ENCODE data around the gene FRMPD4.

Gene FRMPD4

GRCh38 chrX:12758291-12758690 lies 620.0 kb downstream of the FRMPD4 start:
- DNase-seq (ENCODE audit: low read depth in 2 of 2), result no peak

DNA sequence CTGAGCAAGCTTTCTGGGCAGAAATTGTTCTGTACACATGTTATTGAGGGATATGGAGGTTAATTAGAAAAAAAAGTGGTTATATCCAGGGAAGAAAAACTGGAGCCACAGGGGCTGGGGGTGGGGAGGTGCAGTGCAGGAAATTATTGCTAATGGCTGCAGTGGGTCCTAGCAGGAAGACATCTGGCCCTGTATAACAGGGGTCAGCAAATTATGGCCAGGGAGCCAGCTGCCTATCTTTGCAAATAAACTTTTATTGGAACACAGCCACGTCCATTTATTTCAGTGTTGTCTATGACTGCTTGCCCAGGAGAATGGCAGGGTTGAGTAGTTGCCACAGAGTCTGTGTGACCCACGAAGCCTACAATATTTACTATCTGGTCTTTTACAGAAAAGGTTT lies 629.6 kb downstream of the FRMPD4 start:
- DNase-seq (ENCODE audit: low read depth in 2 of 2), result no peak

DNA sequence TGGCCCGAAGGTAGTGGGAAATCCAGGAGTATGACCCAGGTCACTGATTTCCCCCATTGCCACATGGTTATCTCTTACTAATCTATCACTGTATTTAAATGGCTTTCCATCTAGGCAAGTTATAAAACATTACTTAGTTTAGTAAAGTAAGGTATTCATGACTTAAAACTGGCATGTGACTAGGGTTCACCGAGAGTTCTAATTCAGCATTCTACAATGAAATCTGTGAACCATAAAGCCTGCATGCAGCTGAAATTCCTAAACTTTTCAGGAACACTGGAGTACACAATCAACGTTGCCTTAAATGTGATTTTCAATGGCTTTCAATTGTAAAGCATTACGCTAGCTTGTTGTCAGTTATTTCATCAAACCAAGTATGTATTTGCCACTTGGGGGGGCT lies 630.2 kb downstream of the FRMPD4 start:
- no peak for DNase-seq (ENCODE audit: low read depth in 2 of 2)

DNA sequence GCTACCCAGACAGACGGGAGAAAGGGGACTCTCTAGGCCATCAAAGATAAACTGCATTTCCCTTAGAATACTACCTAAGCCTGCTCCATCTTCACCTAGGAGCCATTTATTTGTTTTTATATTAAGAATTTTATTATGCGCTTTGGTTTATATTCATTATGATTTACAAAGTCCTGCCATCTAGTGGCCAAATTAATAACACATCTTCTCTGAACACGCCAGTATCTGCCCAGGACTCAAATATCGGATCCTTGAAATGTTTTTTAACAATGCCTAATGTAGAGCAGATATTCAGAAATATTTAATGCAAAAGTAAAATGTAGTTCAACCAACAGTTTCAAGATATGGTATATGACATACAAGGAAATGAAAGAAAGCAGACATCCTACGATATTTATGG lies 632.2 kb downstream of the FRMPD4 start:
- no peak for DNase-seq (ENCODE audit: low read depth in 2 of 2)

DNA sequence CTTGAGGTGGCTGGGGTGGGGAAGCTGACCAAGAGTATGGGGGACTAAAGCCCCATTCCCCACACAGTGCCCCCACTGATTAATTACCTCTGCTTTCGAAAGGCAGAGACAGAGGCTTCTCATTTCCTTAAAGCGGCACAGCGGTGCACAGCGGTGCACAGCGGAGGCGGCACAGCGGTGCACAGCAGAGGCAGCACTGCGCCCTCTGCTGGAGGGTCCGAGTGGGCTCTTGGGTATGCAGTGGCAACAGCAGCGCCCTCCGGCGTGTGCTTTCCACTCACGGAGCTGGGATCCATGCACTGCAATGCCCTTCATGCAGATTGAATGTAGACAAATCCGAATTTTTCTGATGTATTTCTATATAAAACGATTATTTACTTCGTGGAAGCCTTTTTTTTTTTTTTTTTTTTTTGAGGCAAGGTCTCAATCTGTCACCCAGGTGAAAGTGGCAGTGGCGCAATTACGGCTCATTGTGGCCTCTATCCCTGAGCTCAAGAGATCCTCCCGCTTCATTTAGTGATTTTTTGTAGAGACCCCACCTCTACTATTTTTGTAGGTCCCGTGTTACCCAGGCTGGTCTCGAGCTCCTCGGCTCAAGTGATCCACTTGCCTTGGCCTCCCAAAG lies 633.3 kb downstream of the FRMPD4 start:
- DNase-seq (ENCODE audit: low read depth in 2 of 2), result peak; percentile 27 to 29
